Left lung (tissue), 10 donors: ENCODE measurements around the gene PWWP2A. TPM values are rescaled to one million over a fixed set of nuclear protein-coding genes. Genes with fewer than 3 reads are reported as not detected.
"Not testable (repeated sequence)": the region's sequence is repeated elsewhere in the genome, so short reads cannot be mapped to it uniquely, and the experiment has no call there.

ENCODE experiments used
- ATAC-seq: fragments of 200-7000 bp; cut with Tn5 transposase; one replicate; pipeline ENCODE4 v1.9.1; 2020; ENCODE audit warnings: moderate library complexity
- DNase-seq, 4 donors: peaks; one replicate each; pipeline ENCODE4 v3.0.0-alpha.2; 2013 to 2020
- H3K27ac ChIP-seq, 2 donors: fragments of 200-600 bp; sonication (generic) in 1 of 2; one replicate each; pipeline versions ENCODE4 v1.5.0 to v1.8.0; 2020 to 2021
- H3K27me3 ChIP-seq, 2 donors: fragments of 200-600 bp; sonication (generic) in 1 of 2; one replicate each; pipeline versions ENCODE4 v1.5.0 to v1.8.0; 2020 to 2021
- H3K36me3 ChIP-seq, 2 donors: fragments of 200-600 bp; sonication (generic) in 1 of 2; one replicate each; pipeline versions ENCODE4 v1.5.0 to v1.8.0; 2020 to 2021
- H3K4me1 ChIP-seq, 2 donors: fragments of 200-600 bp; one replicate each; pipeline ENCODE4 v1.8.0; 2021
- H3K4me3 ChIP-seq, 2 donors: fragments of 200-600 bp; sonication (generic) in 1 of 2; one replicate each; pipeline versions ENCODE4 v1.5.0 to v1.8.0; 2020 to 2021; ENCODE audit warnings: mild to moderate bottlenecking in 1 of 2
- H3K9me3 ChIP-seq, 2 donors: fragments of 200-600 bp; sonication (generic) in 1 of 2; one replicate each; pipeline versions ENCODE4 v1.5.0 to v1.8.0; 2020 to 2021
- intact Hi-C, 2 donors: fragments of 100-400 bp; cut with DNase I; formaldehyde crosslinking; loops; one replicate each; pipeline versions ENCODE4 v1.11.2 to v1.14.2; 2022
- polyA plus RNA-seq, 6 donors: library from polyadenylated mRNA; unstranded; fragments of 120-200 nt; gene quantifications; one replicate each; pipeline ENCODE4 v1.2.1, GENCODE V29; 2013; ENCODE audit not compliant: insufficient read length in 6 of 6
- total RNA-seq, 2 donors: library from RNA; stranded (reverse); fragmentation: NEBNext Ultra II Directional; extraction: Animal tissue kit (Norgen Biotek cat#: 25700); gene quantifications; one replicate each; pipeline ENCODE4 v1.2.1, GENCODE V29; 2021
- TF ChIP-seq, protein P1 (sequence below), 2 donors: fragments of 200-600 bp; sonication (generic) in 1 of 2; IDR thresholded peaks; one replicate each; pipeline versions ENCODE4 v1.5.0 to v1.8.0; 2021; ENCODE audit warnings: antibody characterized with exemption in 2 of 2
- donor health status: DM: no; HTN: yes; CAD: no.
- donor health status: DM: no; HTN: no; CAD: no.

PWWP2A gene
- total and polyA plus RNA-seq, 8 donors, result 24.6 to 37.2 (median 34.7) TPM

DNA sequence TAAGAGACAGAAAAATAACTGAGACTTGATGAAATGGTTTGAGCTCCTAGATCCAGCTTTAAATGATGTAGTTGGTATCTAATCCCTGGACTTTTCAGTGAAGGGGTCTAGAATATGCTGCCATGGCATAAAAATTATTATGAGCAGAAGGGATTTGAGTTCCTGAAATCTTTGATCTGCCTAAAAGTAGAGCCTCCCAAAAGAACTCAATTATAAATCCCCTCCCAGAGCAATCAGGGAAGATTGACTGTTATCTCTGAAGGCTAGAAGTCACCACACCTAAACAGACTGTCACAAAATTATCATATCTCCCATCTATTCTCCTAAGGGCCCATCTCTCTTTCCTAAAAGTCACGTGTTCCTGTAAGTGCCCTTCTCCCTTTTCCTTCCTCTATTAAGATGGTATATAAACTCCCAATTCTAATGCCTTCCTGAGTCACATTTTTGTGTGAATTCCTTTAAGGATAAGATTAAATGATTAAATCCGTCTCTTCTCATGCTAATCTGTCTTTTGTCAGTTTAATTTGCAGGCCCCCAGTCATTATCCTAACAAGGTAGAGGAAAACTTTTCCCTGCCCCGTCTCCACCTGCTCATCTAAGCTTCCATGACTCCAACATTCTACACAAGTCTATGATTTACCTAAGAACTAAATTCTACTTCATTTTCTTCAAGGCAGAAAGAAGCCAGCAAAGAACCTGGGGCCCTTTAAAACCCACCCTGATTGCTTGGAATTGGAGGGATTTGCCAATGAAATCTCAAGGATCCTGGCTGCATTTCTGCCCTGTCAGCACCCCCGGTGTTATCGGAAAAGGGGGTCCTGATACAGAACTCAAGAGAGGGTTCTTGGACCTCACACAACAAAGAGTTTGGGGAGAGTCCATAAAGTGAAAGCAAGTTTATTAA is 47.1 kb upstream of the PWWP2A start:
- ATAC-seq (no peak), DNase-seq (no peak)
- H3K36me3 ChIP-seq, result no peaks in the 10 kb centered on the region
- H3K9me3 ChIP-seq, result no peaks in the 10 kb centered on the region
- peak overlapping the region in 1 of 2 donors; percentile 77 for H3K27ac ChIP-seq
- TF ChIP-seq, protein P1, sequence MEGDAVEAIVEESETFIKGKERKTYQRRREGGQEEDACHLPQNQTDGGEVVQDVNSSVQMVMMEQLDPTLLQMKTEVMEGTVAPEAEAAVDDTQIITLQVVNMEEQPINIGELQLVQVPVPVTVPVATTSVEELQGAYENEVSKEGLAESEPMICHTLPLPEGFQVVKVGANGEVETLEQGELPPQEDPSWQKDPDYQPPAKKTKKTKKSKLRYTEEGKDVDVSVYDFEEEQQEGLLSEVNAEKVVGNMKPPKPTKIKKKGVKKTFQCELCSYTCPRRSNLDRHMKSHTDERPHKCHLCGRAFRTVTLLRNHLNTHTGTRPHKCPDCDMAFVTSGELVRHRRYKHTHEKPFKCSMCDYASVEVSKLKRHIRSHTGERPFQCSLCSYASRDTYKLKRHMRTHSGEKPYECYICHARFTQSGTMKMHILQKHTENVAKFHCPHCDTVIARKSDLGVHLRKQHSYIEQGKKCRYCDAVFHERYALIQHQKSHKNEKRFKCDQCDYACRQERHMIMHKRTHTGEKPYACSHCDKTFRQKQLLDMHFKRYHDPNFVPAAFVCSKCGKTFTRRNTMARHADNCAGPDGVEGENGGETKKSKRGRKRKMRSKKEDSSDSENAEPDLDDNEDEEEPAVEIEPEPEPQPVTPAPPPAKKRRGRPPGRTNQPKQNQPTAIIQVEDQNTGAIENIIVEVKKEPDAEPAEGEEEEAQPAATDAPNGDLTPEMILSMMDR (IDR thresholded peaks at IDR 0.05), result no peak
- intact Hi-C loops, result no loop called here
- H3K27me3 ChIP-seq, result no peaks in the 10 kb centered on the region
- H3K4me1 ChIP-seq, result peaks cover 16 to 18% of the 10 kb centered on the region in 2 donors
- no peak overlapping the region for H3K4me3 ChIP-seq

DNA sequence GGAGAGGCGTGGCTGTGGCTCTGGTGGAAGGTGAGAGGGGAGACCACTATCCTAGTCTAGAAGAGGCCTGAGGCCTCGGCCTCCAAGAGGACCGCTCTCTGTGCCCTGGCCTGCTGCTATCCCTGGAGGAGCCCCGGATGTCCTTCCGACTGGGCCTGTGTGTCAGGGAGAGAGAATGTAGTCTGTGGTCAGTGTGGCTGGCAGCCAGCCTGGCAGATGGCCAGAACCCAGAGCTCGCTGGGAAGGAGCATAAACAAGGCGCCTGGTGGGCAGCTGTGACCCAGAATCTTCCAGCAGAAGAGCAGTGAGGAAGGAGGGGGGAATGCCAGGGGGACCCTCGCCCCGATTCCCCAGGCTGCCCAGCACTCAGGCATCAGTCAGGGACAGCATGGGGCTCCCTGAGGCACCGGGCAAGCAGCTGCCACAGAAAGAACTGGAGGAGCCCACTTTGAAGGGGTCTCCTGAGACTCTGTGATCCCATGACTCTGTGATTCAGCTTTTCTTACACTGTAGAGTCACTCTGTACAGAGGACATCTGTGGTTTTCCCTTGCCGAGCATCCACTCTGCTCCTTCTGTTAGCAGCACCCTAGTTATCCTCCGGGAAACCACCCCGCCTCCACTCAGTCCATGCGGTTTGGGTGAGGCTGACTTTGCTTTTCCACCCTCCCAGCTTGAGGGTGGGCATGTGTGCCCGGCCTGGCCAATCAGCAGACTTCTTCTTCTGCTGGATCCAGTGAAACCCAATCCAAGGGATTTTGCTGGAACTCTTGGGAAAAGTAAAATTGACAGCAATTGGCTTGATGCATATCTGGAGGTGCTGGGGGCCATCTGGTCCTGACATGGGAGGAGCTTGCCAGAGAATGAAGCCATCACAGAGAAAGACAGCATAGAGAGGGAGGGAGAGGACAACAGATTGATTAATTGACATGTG is 46.2 kb upstream of the PWWP2A start:
- TF ChIP-seq, protein P1 (IDR thresholded peaks at IDR 0.05), result no peak
- Histone ChIP-seq H3K36me3 (no peaks in the 10 kb centered on the region), H3K9me3 (no peaks in the 10 kb centered on the region), H3K4me1 (peaks cover 16 to 18% of the 10 kb centered on the region in 2 donors), H3K4me3 (no peak overlapping the region), H3K27me3 (no peaks in the 10 kb centered on the region), H3K27ac (peak overlapping the region; percentile 75 to 77)
- DNase-seq (peak; percentile 59 to 90 (median 83)), ATAC-seq (peak; percentile 92)
- intact Hi-C loops, result no loop called here

DNA sequence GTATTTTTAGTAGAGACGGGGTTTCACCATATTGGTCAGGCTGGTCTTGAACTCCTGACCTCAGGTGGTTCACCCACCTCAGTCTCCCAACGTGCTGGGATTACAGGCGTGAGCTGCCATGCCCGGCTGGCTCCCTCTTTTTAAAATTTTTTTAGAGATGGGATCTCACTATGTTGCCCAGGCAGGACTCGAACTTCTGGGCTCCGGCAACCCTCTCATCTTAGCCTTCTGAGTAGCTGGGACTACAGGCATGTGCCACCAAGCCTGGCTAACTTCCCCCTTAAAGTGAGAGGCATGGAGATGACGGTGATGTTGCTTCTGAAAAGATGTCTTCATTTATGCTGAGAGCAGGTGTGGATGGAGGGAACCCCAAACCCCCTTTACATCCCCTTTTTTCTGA is 43.7 kb upstream of the PWWP2A start:
- TF ChIP-seq, protein P1 (IDR thresholded peaks at IDR 0.05), result no peak
- Histone ChIP-seq H3K4me1 (peaks cover 16 to 18% of the 10 kb centered on the region in 2 donors), H3K9me3 (no peaks in the 10 kb centered on the region), H3K27me3 (no peaks in the 10 kb centered on the region), H3K36me3 (no peaks in the 10 kb centered on the region), H3K4me3 (no peak overlapping the region), H3K27ac (no peak overlapping the region)
- DNase-seq (no peak), ATAC-seq (no peak)
- intact Hi-C loops, result no loop called here

DNA sequence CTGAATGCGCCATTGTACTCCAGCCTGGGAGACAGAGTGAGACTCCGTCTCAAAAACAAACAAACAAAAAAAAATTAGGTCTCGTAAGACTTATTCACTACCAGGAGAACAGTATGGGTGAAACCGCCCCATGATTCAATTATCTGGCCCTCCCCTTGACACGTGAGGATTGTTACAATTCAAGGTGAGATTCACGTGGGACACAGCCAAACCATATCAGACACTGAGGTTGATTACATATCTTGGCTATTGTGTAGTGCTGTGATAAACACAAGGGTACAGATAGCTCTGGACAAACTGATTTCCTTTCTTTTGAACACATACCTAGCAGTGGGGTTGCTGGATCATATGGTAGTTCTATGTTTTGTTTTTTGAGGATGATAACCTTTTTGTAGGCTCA is 42.4 kb upstream of the PWWP2A start:
- ATAC-seq (no peak), DNase-seq (no peak)
- Histone ChIP-seq H3K27me3 (no peaks in the 10 kb centered on the region), H3K4me1 (peaks cover 16 to 18% of the 10 kb centered on the region in 2 donors), H3K4me3 (no peak overlapping the region), H3K36me3 (no peaks in the 10 kb centered on the region), H3K27ac (no peak overlapping the region), H3K9me3 (no peaks in the 10 kb centered on the region)
- intact Hi-C loops, result no loop called here
- TF ChIP-seq, protein P1 (IDR thresholded peaks at IDR 0.05), result no peak

DNA sequence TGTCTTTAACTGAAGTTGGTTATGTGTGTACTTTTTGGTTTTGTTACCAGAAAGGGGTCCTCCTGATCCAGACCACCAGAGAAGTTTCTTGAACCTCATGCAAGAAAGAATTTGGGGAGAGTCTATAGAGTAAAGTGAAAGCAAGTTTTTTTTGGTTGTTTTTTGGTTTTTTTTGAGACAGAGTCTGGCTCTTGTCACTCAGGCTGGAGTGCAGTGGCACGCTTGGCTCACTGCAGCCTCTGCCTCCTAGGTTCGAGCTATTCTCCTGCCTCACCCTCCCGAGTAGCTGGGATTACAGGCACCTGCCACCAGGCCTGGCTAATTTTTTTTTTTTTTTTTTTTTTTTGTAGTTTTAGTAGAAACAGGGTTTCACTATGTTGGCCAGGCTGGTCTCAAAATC is 41.6 kb upstream of the PWWP2A start:
- intact Hi-C loops, H3K27me3 ChIP-seq, H3K4me3 ChIP-seq, ATAC-seq, H3K36me3 ChIP-seq, H3K9me3 ChIP-seq, H3K27ac ChIP-seq, DNase-seq: not testable (repeated sequence)
- peaks cover 12% of the 10 kb centered on the region in 2 donors for H3K4me1 ChIP-seq
